Peyer's patch (tissue), 4 donors: ENCODE measurements around the gene SLC5A3. TPM values are rescaled to one million over a fixed set of nuclear protein-coding genes. Genes with fewer than 3 reads are reported as not detected.

Experiments
- DNase-seq, 3 donors: peaks; one replicate each; pipeline ENCODE4 v3.0.0-alpha.2; 2017 to 2019
- H3K27ac ChIP-seq, 4 donors: fragments of 200-600 bp; sonication (generic); one replicate each; pipeline ENCODE4 v1.5.1; 2016 to 2019
- H3K27me3 ChIP-seq, 2 donors: fragments of 200-600 bp; sonication (generic); one replicate each; pipeline ENCODE4 v1.5.1; 2019
- H3K36me3 ChIP-seq, 3 donors: fragments of 200-600 bp; sonication (generic); one replicate each; pipeline ENCODE4 v1.5.1; 2016 to 2019
- H3K4me1 ChIP-seq, 4 donors: fragments of 200-600 bp; sonication (generic); one replicate each; pipeline ENCODE4 v1.5.1; 2016 to 2019
- H3K4me3 ChIP-seq, 4 donors: fragments of 200-600 bp; sonication (generic); 1 replicate in 3 of 4; 2 replicates in 1 of 4; pipeline ENCODE4 v1.5.1; 2016 to 2019; ENCODE audit warnings: mild to moderate bottlenecking in 1 of 4
- H3K9me3 ChIP-seq, 4 donors: fragments of 200-600 bp; sonication (generic); one replicate each; pipeline ENCODE4 v1.5.1; 2016 to 2019; ENCODE audit warnings: mild to moderate bottlenecking in 1 of 4
- CTCF ChIP-seq, 6 experiments: fragments of 450-650 bp in 4 of 6; fragments of 200-600 bp in 2 of 6; sonication (generic) in 1 of 6; IDR thresholded peaks; one replicate each; pipeline ENCODE4 v1.5.1; 2017 to 2019; ENCODE audit warnings: antibody characterized with exemption in 6 of 6, mild to moderate bottlenecking in 3 of 6, moderate library complexity in 1 of 6
- POLR2A ChIP-seq, 2 donors: fragments of 450-650 bp; IDR thresholded peaks; one replicate each; pipeline ENCODE4 v1.5.1; 2017; ENCODE audit warnings: antibody characterized with exemption in 2 of 2, mild to moderate bottlenecking in 2 of 2, moderate library complexity in 2 of 2
- total RNA-seq, 4 donors: library from RNA; depleted of rRNA; stranded (reverse); fragments of >200 nt; gene quantifications; one replicate each; pipeline ENCODE4 v1.1.0, GENCODE V29; 2016

The SLC5A3 gene
- total RNA-seq, 4 donors from 2014 or later = 15.8 to 20.5 (median 17.7) TPM

GRCh38 chr21:34093083-34093482 is 19.7 kb downstream of the SLC5A3 start:
- TF ChIP-seq POLR2A (IDR thresholded peaks at IDR 0.05) (no peak), CTCF (IDR thresholded peaks at IDR 0.05) (no peak)

GRCh38 chr21:34094949-34095348 is 21.6 kb downstream of the SLC5A3 start:
- Histone ChIP-seq H3K4me3 (no peak overlapping the region), H3K27me3 (no peaks in the 10 kb centered on the region), H3K36me3 (peaks cover 0 to 18% (median 0%) of the 10 kb centered on the region in 3 donors), H3K9me3 (no peaks in the 10 kb centered on the region), H3K27ac (no peak overlapping the region), H3K4me1 (no peaks in the 10 kb centered on the region)
- no peak for DNase-seq
- TF ChIP-seq POLR2A (IDR thresholded peaks at IDR 0.05) (no peak), CTCF (IDR thresholded peaks at IDR 0.05) (no peak)

More at GRCh38 chr21:34093083-34093482, 19.7 kb downstream of the SLC5A3 start:
- Histone ChIP-seq H3K36me3 (peaks cover 0 to 18% (median 0%) of the 10 kb centered on the region in 3 donors), H3K4me3 (no peak overlapping the region), H3K9me3 (no peaks in the 10 kb centered on the region), H3K27ac (no peak overlapping the region), H3K27me3 (no peaks in the 10 kb centered on the region), H3K4me1 (no peaks in the 10 kb centered on the region)
- DNase-seq = no peak

DNA sequence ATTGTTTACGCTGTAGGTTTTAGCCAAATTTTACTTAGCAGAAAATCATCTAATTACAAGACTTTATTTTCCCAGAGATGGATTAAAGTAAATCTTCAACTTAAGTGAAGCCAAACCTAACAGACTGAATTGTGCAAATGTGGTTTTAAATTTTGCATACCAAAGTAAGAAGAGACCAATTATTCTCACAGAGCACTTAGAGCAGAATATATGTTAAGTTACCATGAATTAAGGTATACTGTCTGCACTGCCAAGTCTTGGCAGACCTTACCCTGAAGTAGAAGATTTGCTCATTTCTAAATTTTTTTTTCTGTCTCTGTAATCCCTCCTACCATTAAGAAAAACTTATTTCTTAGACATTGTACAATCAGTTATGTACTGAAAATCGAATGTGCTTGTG is 24.1 kb downstream of the SLC5A3 start:
- TF ChIP-seq CTCF (IDR thresholded peaks at IDR 0.05) = no peak
- TF ChIP-seq POLR2A (IDR thresholded peaks at IDR 0.05) = no peak
- no peak overlapping the region for H3K4me3 ChIP-seq
- peaks cover 0 to 18% (median 0%) of the 10 kb centered on the region in 3 donors for H3K36me3 ChIP-seq
- no peaks in the 10 kb centered on the region for H3K9me3 ChIP-seq
- no peaks in the 10 kb centered on the region for H3K27me3 ChIP-seq
- no peak for DNase-seq
- H3K27ac ChIP-seq = no peak overlapping the region
- H3K4me1 ChIP-seq = no peaks in the 10 kb centered on the region

GRCh38 chr21:34100337-34100736 is 27.0 kb downstream of the SLC5A3 start:
- Histone ChIP-seq H3K27ac (no peak overlapping the region), H3K36me3 (peaks cover 0 to 13% (median 0%) of the 10 kb centered on the region in 3 donors), H3K4me3 (no peak overlapping the region), H3K4me1 (no peaks in the 10 kb centered on the region), H3K27me3 (no peaks in the 10 kb centered on the region), H3K9me3 (no peaks in the 10 kb centered on the region)
- no peak for DNase-seq
- TF ChIP-seq POLR2A (IDR thresholded peaks at IDR 0.05) = no peak
- no peak for TF ChIP-seq CTCF (IDR thresholded peaks at IDR 0.05)

- Histone ChIP-seq H3K36me3 (peaks cover 0 to 8% (median 0%) of the 10 kb centered on the region in 3 donors), H3K27me3 (no peaks in the 10 kb centered on the region), H3K4me1 (no peaks in the 10 kb centered on the region), H3K4me3 (no peak overlapping the region), H3K9me3 (no peaks in the 10 kb centered on the region), H3K27ac (no peak overlapping the region)
- DNase-seq = no peak
- TF ChIP-seq POLR2A (IDR thresholded peaks at IDR 0.05) (no peak), CTCF (IDR thresholded peaks at IDR 0.05) (no peak)
Observed at GRCh38 chr21:34100790-34101189, 27.4 kb downstream of the SLC5A3 start.
